Measurements from ENCODE around the gene FAM110C.
"Not testable (repeated sequence)": the region's sequence is repeated elsewhere in the genome, so short reads cannot be mapped to it uniquely, and the experiment has no call there.

Gene FAM110C

DNA sequence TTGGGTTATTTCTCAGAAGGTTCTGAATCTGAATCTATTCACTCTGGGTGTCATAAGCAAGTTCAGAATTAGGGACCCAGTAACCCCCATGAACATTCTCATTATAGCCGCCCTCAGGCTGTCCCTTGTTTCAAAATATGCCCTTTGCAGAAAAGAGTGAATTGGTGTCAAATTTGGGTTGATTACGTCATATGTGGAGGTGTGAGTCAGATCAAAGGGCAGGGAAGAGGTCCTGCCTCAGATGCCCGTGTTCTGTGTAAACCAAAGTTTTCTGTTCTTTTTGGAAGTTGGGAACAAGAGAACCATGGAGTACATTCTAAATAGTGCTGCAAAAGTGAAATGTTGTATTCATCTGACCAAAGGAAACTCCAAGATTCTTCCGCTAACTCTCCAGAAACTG lies 5.8 kb downstream of the FAM110C start:
- DNase-seq = no peak

DNA sequence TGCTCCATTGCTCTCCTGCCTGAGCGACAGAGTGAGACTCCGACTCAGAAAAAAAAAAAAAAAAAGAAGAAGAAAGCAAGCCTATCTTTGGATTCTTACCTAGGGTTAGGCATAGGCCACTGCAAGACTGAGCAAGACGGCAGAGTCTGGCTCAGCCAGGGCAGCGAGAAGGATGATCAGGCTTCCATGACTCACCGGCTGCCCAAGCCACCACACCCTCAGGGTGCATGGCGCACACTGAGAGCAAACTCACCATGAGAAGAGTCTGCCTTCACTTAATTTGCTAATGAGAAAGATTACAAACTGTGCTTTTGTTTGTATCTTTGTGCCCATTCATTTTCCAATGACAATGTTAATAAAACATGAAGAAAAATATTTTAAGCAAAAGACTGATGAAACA lies 8.2 kb downstream of the FAM110C start:
- DNase-seq = no peak

GRCh38 chr2:36318-36717 lies 10.0 kb downstream of the FAM110C start:
- no peak for DNase-seq

DNA sequence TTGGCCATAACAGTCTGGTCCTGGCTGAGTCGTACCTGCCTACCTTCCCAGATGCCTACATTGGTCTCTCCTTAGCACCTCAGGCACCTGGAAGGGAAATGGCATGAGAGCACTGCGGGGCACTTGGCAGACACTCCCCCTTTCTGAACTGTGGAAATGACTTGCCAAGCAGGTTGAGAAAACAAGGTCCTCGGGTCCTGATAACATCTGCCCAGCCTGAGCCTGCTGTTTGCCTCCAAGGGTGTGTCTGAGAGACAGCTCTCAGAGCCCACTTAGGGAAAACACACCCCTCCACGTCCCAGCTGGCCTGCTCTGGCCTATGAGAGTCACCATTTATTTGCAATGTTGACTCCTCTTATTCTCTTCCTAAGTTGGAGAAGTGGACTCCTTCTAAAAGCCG lies 10.5 kb downstream of the FAM110C start:
- no peak for DNase-seq

DNA sequence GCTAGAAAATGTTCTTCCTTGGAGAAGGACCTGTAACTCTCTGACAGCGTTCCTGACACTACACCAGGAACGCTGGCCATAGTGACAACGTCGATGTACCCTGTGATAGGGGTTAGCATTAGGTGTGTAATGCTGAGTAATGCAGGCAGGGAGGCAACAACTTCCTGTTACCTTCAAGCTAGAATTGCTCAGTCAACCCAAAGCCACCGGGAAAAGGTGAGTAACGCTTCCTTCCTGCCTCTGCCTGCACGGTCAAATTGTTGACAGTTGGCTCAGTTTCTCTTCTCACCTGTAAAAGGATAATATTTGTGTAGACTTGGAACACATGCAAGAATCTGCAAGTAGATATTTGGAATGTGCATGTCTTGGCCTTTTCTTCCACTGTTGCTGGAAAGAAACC lies 12.7 kb downstream of the FAM110C start:
- DNase-seq = no peak

DNA sequence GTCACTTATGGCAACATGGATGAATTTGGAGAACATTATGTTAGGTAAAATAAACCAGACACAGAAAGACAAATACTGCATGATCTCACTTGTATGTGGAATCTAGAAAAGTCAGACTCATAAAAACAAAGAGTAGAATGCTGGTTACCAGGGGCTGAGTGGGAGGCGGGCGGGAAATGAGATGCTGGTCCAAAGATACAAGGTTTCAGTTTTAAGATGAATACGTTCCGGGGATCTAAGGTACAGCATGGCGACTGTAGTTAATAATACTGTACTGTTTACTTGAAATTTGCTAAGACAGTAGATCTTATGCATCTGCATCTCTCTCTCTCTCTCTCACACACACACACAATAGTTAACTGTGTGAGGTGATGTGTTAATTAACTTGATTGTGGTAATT lies 14.2 kb downstream of the FAM110C start:
- no peak for DNase-seq

GRCh38 chr2:29253-29652 lies 17.1 kb downstream of the FAM110C start:
- no peak for DNase-seq

GRCh38 chr2:28406-28975 lies 17.8 kb downstream of the FAM110C start:
- DNase-seq = no peak

- DNase-seq = no peak
These were observed 19.4 kb downstream of the FAM110C start for GRCh38 chr2:26891-27290.

DNA sequence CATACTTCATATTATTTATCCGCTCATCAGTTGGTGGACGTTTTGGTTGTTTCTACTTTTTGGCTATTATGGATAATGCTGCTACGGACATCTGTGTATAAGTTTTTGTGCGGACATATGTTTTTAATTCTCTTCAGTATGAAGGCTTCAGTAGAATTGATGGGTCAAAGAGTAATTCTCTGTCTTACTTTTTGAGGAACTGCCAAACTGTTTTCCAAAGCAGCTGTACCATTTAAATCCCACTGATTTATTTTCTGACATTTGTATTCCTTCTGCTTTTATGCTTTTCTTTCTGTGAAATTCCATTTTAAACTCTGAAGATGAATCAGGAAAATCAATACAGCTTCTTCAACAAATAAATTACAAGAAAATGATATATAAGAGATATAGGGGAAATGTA lies 20.8 kb downstream of the FAM110C start:
- DNase-seq = no peak

DNA sequence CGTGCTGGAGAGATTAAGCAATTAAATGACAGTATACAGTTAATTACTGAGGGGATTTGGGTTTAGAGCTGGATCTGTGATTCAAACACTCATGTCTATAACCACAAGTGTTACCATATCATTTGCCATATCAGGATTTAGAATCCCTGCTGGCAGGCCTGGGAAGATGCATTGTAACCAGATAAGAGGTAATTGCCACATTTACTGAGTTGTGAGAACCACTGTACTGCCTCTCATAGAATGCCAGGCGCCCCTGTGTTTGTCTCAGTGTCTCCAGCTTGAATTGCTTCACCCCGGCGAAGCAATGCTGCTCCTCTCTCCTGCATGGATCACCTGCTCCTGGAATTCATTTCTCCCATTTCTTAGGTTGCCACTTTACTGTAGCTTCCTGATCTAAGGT lies 21.7 kb downstream of the FAM110C start:
- DNase-seq = not testable (repeated sequence)

DNA sequence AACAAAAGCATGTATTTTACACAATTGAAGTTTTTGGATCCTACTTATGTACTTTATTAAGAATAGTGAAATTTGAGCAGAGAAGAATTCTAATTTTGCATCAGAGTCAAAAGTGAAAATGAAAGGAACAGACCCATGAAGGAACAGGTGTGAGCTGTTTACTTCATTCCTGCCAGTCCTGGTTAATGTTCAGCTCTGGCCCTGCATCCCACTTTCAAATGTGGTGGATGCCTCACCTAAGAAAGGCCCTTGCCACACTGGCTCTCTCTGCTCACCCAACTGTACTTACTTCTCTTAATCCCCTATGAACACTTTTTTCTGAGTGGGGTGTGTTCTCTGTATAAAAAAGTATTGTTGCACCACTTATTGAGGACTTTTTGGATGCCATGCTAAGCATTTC lies 22.2 kb downstream of the FAM110C start:
- no peak for DNase-seq

DNA sequence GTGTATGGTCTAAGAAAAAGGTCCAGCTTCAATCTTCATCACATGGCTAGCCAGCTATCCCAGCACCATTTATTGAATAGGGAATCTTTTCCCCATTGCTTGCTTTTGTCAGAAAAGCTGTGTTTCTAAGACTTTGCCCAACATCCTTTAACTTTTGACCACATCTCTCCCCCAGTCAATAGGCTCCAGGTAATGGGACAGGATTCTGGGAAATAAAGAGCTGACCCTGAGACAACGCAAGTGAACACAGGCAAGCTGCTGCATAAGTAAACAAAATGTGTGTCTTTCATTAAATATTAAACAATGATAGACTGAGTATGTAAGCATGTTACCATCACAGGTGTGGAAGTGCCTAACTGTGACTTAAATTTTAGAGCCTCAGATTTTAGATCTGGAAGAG lies 23.0 kb downstream of the FAM110C start:
- DNase-seq = no peak

DNA sequence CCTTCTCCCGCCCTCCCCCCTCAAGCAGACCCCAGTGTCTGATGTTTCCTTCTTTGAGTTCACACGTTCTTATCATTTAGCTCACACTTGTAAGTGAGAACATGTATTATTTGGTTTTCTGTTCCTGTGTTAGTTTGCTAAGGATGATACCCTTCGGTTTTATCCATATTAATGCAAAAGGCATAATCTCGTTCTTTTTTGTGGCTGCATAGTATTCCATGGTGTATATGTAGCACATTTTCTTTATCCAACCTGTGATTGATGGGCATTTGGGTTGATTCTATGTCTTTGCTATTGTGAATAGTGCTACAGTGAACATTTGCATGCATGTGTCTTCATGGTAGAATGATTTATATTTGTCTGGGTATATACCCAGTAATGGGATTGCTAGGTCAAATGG lies 24.1 kb downstream of the FAM110C start:
- not testable (repeated sequence) for DNase-seq

DNA sequence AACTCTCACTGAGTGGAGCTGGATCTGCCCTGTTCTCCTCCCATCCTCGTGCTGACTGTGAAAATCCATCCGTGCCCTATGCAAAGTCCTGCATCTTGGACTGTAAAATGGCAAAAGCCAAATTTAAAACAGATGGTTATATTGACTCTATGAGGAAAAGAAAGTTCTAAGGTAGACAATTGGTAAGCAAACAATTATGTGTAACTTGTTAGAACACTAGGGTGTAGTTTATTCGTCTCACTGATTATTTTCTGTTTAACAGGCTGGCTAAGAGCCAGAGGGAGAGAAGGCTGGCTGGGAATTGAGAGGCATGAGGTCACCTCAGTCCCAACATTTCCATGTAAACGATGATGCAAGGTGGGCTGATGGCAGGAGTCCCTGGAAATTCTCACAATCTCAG lies 26.0 kb downstream of the FAM110C start:
- DNase-seq = not testable (repeated sequence)

GRCh38 chr2:19505-19904 lies 26.8 kb downstream of the FAM110C start:
- DNase-seq = no peak

DNA sequence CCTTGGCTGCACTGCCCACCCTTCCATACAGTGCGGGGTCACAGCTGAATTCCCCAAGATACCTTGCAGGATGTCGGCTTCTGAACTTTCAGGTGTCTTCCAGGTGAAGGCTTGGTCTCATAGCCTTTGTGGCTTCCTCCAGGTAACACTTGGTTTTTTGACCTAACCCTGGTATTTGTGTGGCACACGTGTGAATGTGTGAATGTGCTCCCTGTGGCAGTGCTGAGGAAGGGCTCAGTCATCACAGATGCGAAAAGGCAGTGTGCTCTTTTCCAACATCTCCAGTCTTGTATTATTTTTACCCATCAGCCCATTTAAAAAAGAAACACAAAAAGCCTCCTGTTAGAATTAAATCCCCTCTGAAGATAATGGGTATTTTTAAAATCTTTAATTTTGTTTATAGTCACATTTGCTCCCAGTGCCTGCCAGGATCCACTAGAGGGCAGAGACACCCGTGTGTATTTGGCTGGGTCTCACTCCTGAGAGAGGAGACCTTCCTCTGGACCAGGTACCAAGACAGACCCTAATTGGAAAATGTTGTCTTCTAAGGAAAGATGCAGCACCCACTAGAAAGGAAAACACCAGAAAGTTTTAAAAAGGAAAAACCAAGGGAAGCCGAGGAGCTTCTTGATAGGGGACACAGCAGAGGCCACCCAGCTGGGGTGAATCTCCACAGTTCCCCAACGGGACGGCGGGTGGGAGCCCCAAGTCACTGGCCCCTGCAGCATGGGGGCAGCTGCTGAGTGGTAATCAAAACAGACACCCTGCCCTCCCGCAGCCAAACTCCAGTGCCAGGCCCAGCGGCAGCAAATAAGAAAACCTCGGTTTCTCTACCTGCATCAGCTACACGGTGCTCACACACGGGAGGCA lies 27.7 kb downstream of the FAM110C start:
- no peak for DNase-seq

- DNase-seq = not testable (repeated sequence)
These were observed 30.4 kb downstream of the FAM110C start for GRCh38 chr2:15916-16315.

DNA sequence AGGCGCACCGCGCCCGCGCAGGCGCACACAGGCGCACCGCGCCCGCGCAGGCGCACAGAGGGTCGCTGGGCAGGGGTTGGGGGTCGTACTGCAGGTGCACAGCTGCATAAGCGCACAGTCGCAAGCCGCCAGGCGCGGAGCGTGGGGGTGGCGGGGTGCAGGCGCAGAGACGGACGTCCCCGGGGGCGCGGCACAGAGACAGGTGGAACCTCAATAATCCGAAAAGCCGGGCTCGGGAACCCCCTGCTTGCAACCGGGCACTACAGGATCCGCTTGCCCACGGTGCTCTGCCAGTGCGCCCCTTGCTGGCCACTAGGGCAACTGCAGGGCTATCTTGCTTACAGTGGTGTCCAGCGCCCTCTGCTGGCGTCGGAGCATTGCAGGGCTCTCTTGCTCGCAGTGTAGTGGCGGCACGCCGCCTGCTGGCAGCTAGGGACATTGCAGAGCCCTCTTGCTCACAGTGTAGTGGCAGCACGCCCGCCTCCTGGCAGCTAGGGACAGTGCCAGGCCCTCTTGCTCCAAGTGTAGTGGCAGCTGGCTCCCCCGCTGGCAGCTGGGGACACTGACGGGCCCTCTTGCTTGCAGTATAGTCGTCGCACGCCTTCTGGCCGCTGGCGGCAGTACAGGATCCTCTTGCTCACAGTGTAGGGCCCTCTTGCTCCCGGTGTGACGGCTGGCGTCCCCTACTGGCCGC lies 34.9 kb downstream of the FAM110C start:
- DNase-seq = no peak

GRCh38 chr2:10222-10875 lies 36.0 kb downstream of the FAM110C start:
- DNase-seq = no peak
